ENCODE results near the gene STIP1. TPM values are rescaled to one million over a fixed set of nuclear protein-coding genes. Genes with fewer than 3 reads are reported as not detected.

Gene STIP1
- total RNA-seq, 6 experiments from 2014 or later: 27.6 to 110 (median 59.4) TPM

DNA sequence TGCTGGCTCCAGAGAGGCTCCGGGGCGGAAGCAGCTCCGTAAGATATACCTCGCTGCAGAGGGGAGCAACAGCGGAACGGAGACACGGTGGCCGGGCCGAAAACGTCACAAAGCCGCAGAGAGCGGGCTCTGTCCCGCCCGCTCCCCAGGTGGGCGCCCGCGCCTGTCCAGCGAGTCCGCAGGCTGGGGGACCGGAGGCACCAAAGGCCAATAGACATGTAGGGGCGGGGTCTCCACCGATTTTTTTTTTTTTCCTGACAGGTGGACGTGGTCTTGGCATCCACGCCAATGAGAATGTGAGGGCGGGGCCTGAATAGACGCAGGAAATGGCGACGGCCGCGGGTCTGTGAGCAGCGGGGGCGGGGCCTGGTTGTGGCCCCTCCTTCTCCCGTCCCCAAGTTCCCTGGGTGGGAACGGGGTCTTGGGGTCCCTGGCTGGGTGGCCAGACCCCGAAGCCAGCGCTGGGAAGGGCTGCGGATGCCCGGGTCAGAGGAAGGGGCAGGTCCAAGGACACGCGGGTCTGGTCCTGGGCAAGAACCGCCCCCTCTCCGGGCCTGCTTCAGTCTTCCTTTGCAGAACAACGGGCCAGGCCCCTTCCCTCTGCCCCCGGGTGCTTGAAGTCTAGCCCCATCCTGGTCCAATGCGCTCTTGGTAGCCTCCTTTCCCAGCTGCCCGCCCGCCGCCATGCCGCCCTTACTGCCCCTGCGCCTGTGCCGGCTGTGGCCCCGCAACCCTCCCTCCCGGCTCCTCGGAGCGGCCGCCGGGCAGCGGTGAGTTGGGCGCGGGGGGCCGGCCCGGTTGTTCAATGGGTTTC is 44.4 kb downstream of the STIP1 start, which contains the start of gene DNAJC4:
Gene DNAJC4, plus strand, starts transcription at position 378 of the 814 bp plus-strand sequence. Its CDS starts 307 bp downstream, at position 685.
- intact Hi-C loops (cut with DNase I): no loop called here
- 0% methylated on average over 26 of the region's 62 CpGs for WGBS (ENCODE audit: insufficient coverage, low coverage, low lambda C conversion rate, missing lambda C conversion rate)
- Histone ChIP-seq H3K9me3 (no peaks in the 10 kb centered on the region), H3K27me3 (no peaks in the 10 kb centered on the region), H3K4me1 (peaks cover under 1 to 28% (median 13%) of the 10 kb centered on the region in 4 donors), H3K4me3 (peak within 1 kb of the TSS; percentile 71 to 78 (median 71)), H3K36me3 (no peaks in the 10 kb centered on the region), H3K27ac (peak within 1 kb of the TSS; percentile 65 to 90 (median 74))
- peak; percentile 68 to 75 (median 74) for ATAC-seq
- TF ChIP-seq POLR2A (IDR thresholded peaks at IDR 0.05): peak; percentile 44
- TF ChIP-seq, protein P1, sequence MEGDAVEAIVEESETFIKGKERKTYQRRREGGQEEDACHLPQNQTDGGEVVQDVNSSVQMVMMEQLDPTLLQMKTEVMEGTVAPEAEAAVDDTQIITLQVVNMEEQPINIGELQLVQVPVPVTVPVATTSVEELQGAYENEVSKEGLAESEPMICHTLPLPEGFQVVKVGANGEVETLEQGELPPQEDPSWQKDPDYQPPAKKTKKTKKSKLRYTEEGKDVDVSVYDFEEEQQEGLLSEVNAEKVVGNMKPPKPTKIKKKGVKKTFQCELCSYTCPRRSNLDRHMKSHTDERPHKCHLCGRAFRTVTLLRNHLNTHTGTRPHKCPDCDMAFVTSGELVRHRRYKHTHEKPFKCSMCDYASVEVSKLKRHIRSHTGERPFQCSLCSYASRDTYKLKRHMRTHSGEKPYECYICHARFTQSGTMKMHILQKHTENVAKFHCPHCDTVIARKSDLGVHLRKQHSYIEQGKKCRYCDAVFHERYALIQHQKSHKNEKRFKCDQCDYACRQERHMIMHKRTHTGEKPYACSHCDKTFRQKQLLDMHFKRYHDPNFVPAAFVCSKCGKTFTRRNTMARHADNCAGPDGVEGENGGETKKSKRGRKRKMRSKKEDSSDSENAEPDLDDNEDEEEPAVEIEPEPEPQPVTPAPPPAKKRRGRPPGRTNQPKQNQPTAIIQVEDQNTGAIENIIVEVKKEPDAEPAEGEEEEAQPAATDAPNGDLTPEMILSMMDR (IDR thresholded peaks at IDR 0.05): no peak
- DNase-seq: peak; percentile 94 to 96 (median 95)

DNA sequence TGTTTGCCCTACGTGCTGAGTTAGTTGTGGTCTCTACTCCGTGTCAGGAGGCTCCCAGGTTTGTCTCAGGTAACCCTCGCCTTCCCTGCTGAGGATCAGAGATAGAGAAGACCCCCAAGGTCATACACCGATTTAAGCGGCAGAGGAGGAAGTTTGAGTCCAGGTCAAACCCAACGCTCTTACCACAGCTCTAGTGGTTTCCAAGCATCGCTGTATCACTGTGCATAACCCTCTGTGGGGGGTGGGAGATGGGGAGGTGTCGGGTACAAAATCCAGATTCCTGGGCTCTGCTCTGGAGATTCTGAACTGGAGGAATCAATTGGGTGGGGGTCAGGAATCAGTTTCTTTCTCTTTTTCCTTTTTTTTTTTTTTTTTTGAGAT is 45.0 kb downstream of the STIP1 start:
- Histone ChIP-seq H3K27me3 (no peaks in the 10 kb centered on the region), H3K4me1 (peaks cover 0 to 27% (median 13%) of the 10 kb centered on the region in 4 donors), H3K27ac (peak overlapping the region; percentile 65 to 90 (median 74)), H3K9me3 (no peaks in the 10 kb centered on the region), H3K36me3 (no peaks in the 10 kb centered on the region), H3K4me3 (peak overlapping the region; percentile 71 to 78 (median 71))
- intact Hi-C loops (cut with DNase I): no loop called here
- no peak for DNase-seq
- TF ChIP-seq POLR2A (IDR thresholded peaks at IDR 0.05): no peak
- TF ChIP-seq, protein P1 (IDR thresholded peaks at IDR 0.05): no peak
- no peak for ATAC-seq
- WGBS (ENCODE audit: insufficient coverage, low coverage, low lambda C conversion rate, missing lambda C conversion rate): 7% methylated on average over 6 of the region's 8 CpGs

DNA sequence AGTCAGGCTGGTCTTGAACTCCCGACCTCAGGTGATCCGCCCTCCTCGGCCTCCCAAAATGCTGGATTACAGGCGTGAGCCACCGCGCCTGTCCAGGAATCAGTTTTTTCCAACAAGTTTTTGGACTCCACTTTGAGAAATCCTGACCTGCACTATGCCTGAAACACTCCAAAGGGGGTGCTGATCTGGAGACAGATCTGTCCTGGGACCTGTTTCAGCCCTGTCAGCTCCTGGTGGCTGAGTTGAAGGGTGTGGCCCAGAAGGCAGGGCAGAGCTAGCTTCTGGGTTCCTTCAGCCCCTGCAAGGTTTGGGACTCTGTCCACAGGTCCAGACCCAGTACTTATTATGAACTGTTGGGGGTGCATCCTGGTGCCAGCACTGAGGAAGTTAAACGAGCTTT is 45.6 kb downstream of the STIP1 start:
- intact Hi-C loops (cut with DNase I): no loop called here
- H3K9me3 ChIP-seq: no peaks in the 10 kb centered on the region
- no peak overlapping the region for H3K27ac ChIP-seq
- H3K4me3 ChIP-seq: no peak overlapping the region
- H3K27me3 ChIP-seq: no peaks in the 10 kb centered on the region
- DNase-seq: no peak
- no peaks in the 10 kb centered on the region for H3K36me3 ChIP-seq
- 81% methylated on average over 7 of the region's 7 CpGs for WGBS (ENCODE audit: insufficient coverage, low coverage, low lambda C conversion rate, missing lambda C conversion rate)
- TF ChIP-seq POLR2A (IDR thresholded peaks at IDR 0.05): no peak
- TF ChIP-seq, protein P1 (IDR thresholded peaks at IDR 0.05): no peak
- ATAC-seq: no peak
- H3K4me1 ChIP-seq: peaks cover 0 to 26% (median 13%) of the 10 kb centered on the region in 4 donors

DNA sequence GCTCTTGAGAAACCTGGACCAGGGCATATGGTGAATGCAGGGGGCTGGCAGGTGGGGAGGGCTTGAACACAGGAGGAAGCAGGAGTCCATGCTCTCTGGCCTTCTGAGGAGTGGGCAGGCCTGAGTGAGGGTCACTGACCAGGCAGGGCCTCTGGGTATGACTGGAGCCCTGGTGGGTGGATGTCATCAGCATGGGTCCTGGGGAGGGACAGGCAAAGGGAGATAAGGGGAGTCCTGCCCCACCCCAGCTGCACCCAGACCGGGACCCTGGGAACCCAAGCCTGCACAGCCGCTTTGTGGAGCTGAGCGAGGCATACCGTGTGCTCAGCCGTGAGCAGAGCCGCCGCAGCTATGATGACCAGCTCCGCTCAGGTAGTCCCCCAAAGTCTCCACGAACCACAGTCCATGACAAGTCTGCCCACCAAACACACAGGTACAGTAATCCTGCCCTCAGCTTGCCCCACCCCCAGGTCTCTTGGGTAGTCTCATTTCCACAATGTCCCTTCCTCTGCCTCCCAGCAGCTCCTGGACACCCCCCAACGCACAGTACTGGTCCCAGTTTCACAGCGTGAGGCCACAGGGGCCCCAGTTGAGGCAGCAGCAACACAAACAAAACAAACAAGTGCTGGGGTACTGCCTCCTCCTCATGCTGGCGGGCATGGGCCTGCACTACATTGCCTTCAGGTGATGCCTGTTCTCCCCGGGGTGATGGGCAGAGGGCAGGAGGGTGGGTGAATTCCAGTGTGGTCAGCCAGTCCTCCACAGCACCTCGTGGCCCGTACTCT is 46.4 kb downstream of the STIP1 start:
- TF ChIP-seq, protein P1 (IDR thresholded peaks at IDR 0.05): no peak
- TF ChIP-seq POLR2A (IDR thresholded peaks at IDR 0.05): no peak
- H3K9me3 ChIP-seq: no peaks in the 10 kb centered on the region
- H3K27me3 ChIP-seq: no peaks in the 10 kb centered on the region
- intact Hi-C loops (cut with DNase I): no loop called here
- WGBS (ENCODE audit: insufficient coverage, low coverage, low lambda C conversion rate, missing lambda C conversion rate): 69% methylated on average over 3 of the region's 15 CpGs
- no peaks in the 10 kb centered on the region for H3K36me3 ChIP-seq
- no peak overlapping the region for H3K27ac ChIP-seq
- DNase-seq (peak in 1 of 3 donors; percentile 56), ATAC-seq (no peak)
- peaks cover 0 to 22% (median 7%) of the 10 kb centered on the region in 4 donors for H3K4me1 ChIP-seq
- H3K4me3 ChIP-seq: no peak overlapping the region
